DLD1 (cell line): ENCODE measurements around the gene CD226.

Experiments used
- in situ Hi-C: cut with HindIII; loops from 2 replicates; pipeline ENCODE4 v1.10.0; 2017; ENCODE audit warnings: low sequenced_read_pairs

Gene CD226

DNA sequence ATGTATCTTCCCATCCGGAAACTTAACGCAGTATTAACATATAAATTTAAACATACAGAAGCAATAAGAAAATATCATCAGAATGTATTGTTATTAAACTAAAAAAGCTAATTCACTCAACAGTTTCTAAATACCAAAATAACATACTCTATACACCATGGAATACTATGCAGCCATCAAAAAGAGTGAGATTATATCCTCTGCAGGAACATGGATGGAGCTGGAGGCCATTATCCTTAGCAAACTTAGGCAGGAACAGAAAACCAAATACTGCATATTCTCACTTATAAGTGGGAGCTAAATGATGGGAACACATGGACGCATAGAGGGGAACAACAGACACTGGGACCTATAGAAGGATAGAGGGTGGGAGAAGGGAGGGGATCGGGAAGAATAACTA is 127.1 kb downstream of the CD226 start:
- in situ Hi-C loops, result no loop called here

DNA sequence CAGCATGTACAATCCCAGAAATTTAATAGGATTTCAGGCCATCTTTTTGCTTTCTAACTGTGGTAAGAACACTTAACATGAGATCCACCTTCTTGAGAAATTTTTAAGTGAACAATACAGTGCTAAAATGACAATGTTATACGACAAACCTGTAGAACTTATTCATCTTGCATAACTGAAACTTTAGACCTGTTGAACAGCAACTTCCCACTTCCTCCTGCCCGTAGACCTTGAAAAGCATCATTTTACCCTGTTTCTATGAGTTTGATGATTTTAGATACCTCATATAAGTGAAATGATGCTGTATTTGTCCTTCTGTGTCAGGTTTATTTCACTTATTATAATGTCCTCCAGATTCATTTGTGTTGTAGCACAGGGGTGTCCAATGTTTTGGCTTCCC is 128.2 kb downstream of the CD226 start:
- in situ Hi-C loops, result no loop called here

DNA sequence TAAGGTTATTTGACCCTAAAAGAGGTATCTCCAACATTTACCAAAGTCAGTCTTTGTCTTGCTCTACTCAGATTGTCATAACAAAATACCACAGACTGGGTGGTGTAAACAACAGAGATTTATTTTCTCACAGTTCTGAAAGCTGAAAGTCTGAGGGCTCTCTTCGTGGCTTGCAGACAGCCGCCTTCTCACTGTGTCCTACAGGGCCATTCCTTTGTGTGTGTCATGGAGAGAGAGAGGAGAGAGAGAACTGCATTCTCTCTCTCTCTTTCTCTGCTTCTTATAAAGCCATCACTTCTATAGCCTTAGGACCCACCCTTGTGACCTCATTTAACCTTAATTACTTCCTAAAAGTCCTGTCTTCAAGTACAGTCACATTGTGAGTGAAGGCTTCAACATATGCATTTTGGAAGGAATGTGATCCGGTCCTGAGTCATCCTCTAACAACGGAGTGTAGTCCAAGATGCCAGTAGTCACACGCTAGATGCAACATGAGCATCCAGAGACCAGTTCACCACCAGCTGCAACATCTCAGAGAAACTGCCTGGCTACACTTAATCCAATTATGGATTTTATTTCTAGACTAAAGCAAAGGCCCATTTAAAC is 130.2 kb downstream of the CD226 start:
- in situ Hi-C loops, result no loop called here

DNA sequence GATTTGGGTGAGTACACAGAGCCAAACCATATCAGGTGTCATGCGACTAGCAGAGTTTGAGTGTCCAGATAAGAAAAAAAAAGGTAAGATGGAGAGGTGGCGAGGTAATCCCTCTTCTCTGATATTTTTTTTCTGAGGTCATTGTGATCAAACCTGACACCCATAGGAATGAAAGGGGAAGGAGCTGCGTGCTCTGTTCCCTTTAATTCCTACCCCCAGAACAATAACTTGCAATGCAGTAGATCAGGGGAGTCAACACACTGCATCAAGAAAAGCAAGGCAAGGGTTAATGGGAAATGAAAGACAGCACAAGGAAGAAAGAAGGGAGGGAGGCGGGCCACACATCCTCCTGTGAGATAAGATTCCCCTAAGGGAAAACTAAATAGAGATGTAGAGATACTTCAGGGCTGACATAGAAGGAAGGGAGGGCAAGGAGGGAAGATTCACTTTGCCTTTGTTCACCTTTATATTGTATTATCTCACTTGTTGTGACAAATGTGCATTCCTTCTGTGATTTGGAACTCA is 132.8 kb downstream of the CD226 start:
- in situ Hi-C loops, result no loop called here

DNA sequence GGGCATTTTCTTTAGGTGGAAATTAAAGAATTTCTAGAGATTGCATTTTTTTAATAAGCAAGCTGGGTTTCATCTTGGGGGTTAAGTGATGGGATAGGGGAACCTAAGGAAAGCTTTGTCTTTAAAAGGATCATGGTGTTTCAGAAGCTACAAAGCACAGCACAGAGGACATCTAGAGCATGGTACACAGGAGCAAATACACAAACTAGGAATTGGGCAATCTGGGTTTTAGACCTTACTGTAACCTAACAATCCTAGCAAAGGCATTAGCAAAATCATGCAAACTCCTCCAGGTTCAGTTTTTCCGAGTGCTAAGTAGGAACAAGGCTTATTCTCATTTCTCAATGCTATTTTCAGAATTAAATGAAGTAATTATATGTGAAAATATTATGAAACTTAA is 134.1 kb downstream of the CD226 start:
- in situ Hi-C loops, result no loop called here

DNA sequence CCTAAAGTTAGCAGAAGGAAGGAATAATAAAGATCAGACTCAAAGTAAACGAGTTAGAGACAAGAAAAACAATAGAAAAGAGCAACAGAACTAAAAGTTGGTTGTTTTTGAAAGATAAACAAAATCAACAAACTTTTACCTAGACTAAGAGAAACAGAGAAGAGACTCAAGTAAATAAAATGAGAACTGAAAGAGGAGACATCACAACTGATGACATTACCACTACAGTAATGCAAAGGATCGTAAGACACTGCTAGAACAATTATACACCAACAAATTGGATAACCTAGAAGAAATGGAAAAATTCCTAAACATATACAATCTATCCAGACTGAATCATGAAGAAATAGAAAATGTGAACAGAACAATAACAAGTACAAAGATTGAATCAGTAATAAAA is 139.3 kb downstream of the CD226 start:
- in situ Hi-C loops, result no loop called here

DNA sequence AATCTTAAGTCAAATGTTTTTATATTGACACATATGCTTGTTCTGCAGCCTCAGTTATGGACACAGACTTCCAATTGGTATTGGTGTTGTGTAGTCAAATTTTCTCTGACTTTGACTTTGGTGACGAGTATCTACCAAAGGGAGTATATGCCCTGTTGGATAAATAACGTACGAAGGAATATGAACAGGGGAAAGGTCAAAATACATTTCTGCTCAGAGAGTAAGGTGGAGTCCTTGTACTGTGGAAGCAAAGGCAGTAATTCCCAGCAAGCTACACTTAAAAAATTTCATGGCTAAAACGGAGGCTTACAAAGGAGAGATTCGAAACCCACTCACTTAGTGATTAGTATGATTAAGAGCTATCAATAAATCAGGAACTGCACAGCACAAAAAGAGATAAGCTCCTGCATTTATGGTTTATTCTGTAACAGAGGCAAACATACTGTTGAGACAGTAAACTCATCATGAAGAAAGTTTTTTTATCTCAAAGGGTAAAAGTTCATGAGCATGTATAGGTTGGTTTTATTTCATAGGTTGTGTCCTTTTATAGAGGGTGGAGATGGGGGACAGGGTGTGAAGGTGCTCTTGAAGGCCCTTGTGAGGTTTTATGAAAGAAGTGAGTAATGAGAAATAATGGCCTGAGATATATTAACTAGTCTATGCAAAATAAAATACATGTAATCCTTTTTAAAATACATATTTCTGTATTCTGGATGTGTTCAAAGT is 142.7 kb downstream of the CD226 start:
- in situ Hi-C loops, result no loop called here
